Neural cell (in vitro differentiated cells): Measurements from ENCODE around the gene TSR3. TPM values are rescaled to one million over a fixed set of nuclear protein-coding genes. Genes with fewer than 3 reads are reported as not detected.

Source experiments
- H2AFZ ChIP-seq: fragments of 200-600, 300-800 bp; sonication (generic), shearing (Covaris generic); 2 replicates; pipeline ENCODE4 v1.6.0; 2014; ENCODE audit warnings: low read depth, mild to moderate bottlenecking, antibody characterized with exemption, low read length, moderate library complexity
- H3F3A ChIP-seq: fragments of 200-600 bp; shearing (Covaris generic); 2 replicates; pipeline ENCODE4 v1.6.1; 2016; ENCODE audit warnings: mild to moderate bottlenecking, moderate library complexity, mixed read lengths, antibody characterized with exemption, low read length; ENCODE audit not compliant: insufficient read depth, poor library complexity, severe bottlenecking
- H3K27ac ChIP-seq: fragments of 200-600, 300-800 bp; sonication (generic), shearing (Covaris generic); 2 replicates; pipeline ENCODE4 v1.5.1; 2014; ENCODE audit warnings: mild to moderate bottlenecking, low read length, moderate library complexity
- H3K27me3 ChIP-seq: fragments of 300-800, 200-600 bp; sonication (generic), shearing (Covaris generic); 2 replicates; pipeline ENCODE4 v1.6.0; 2014; ENCODE audit warnings: mild to moderate bottlenecking, low read depth, low read length, moderate library complexity; ENCODE audit not compliant: insufficient read depth
- H3K36me3 ChIP-seq: fragments of 300-800, 200-600 bp; sonication (generic), shearing (Covaris generic); 2 replicates; pipeline ENCODE4 v1.5.1; 2014; ENCODE audit warnings: mild to moderate bottlenecking, antibody characterized with exemption, low read length, moderate library complexity; ENCODE audit not compliant: insufficient read depth
- H3K4me2 ChIP-seq: fragments of 300-800, 200-600 bp; sonication (generic), shearing (Covaris generic); 2 replicates; pipeline ENCODE4 v1.6.0; 2014; ENCODE audit warnings: mild to moderate bottlenecking, low read length
- H3K4me3 ChIP-seq: fragments of 300-800, 200-600 bp; sonication (generic), shearing (Covaris generic); 2 replicates; pipeline ENCODE4 v1.5.1; 2014; ENCODE audit warnings: mild to moderate bottlenecking, low read length, moderate library complexity
- H3K79me2 ChIP-seq: fragments of 200-600 bp; shearing (Covaris generic); replicated peaks from 2 replicates; pipeline ENCODE4 v1.6.0; 2014; ENCODE audit warnings: mild to moderate bottlenecking, low read length, moderate library complexity; ENCODE audit not compliant: insufficient read depth
- H3K9ac ChIP-seq: fragments of 300-800, 200-600 bp; sonication (generic), shearing (Covaris generic); 2 replicates; pipeline ENCODE4 v1.6.1; 2016; ENCODE audit warnings: mild to moderate bottlenecking, low read length, mixed read lengths
- H3K9me2 ChIP-seq: fragments of 200-600 bp; shearing (Covaris generic); 2 replicates; pipeline ENCODE4 v1.6.1; 2016; ENCODE audit warnings: mild to moderate bottlenecking, low read length, mixed read lengths; ENCODE audit not compliant: insufficient read depth
- H3K9me3 ChIP-seq: fragments of 200-600, 300-800 bp; sonication (generic), shearing (Covaris generic); 2 replicates; pipeline ENCODE4 v1.6.1; 2016; ENCODE audit warnings: mild to moderate bottlenecking, mixed run types, low read length, moderate library complexity, mixed read lengths
- H4K20me1 ChIP-seq: fragments of 200-600 bp; shearing (Covaris generic); 2 replicates; pipeline ENCODE4 v1.6.1; 2016; ENCODE audit warnings: mild to moderate bottlenecking, mixed run types; ENCODE audit not compliant: insufficient read depth
- EZH2 ChIP-seq: fragments of 200-600, 300-800 bp; shearing (Covaris generic), sonication (generic); IDR thresholded peaks from 2 replicates; pipeline ENCODE4 v1.6.1; 2014; ENCODE audit warnings: antibody characterized with exemption, low read length, borderline replicate concordance, mild to moderate bottlenecking; ENCODE audit not compliant: insufficient read depth, poor library complexity, severe bottlenecking
- POLR2AphosphoS5 ChIP-seq: IDR thresholded peaks from 2 replicates; pipeline ENCODE4 v1.6.1; 2012
- RAD21 ChIP-seq: fragments of 450-650 bp; conservative IDR thresholded peaks from 2 replicates; pipeline ENCODE4 v1.6.1; 2014; ENCODE audit warnings: antibody characterized with exemption, mild to moderate bottlenecking, moderate library complexity
- REST ChIP-seq: IDR thresholded peaks from 2 replicates; pipeline ENCODE4 v1.6.1; 2012; ENCODE audit warnings: borderline replicate concordance
- SMC3 ChIP-seq: fragments of 450-650 bp; conservative IDR thresholded peaks from 2 replicates; pipeline ENCODE4 v1.6.1; 2014; ENCODE audit warnings: antibody characterized with exemption, mild to moderate bottlenecking, moderate library complexity; ENCODE audit not compliant: poor library complexity
- polyA plus RNA-seq: library from polyadenylated mRNA; depleted of rRNA; stranded (reverse); fragments of >200 nt; gene quantifications from 2 replicates; pipeline ENCODE4 v1.2.3, GENCODE V29; 2014

The TSR3 gene
- polyA plus RNA-seq, 1 donor from 2014 or later: 102 TPM

GRCh38 chr16:1356061-1356900, 4.6 kb upstream of the TSR3 start:
- H3K79me2 ChIP-seq: peaks cover 21% of the 10 kb centered on the region
- no peak overlapping the region for H3K9ac ChIP-seq
- no peaks in the 10 kb centered on the region for H3K9me3 ChIP-seq
- H3K9me2 ChIP-seq: no peaks in the 10 kb centered on the region
- no peaks in the 10 kb centered on the region for H3F3A ChIP-seq
- H3K36me3 ChIP-seq: no peaks in the 10 kb centered on the region
- no peak overlapping the region for H2AFZ ChIP-seq
- no peaks in the 10 kb centered on the region for H3K27me3 ChIP-seq
- H3K4me2 ChIP-seq: no peak overlapping the region
- no peak for TF ChIP-seq REST
- no peak for TF ChIP-seq EZH2
- H3K4me3 ChIP-seq: no peak overlapping the region
- no peak overlapping the region for H3K27ac ChIP-seq
- no peaks in the 10 kb centered on the region for H4K20me1 ChIP-seq

DNA sequence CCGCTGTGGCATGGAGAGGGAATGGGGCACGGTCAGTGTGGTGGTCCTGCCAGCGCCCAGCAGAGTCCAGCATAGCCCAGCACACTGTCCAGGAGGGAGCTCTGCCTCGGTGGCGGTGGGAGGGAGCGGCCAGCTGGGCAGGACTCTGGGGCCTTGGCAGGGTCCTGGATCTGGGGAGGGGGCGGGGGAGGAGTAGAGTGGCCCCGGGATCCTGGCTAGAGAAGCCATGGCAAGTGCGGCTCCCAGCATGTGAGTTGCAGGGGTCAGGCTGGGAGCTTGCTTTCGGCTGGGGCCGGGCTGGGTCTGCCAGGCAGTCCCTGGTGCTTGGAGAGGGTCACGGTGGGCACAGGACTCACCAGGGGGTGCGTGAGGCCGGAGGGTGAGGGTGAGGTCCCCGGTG, 3.9 kb upstream of the TSR3 start:
- Histone ChIP-seq H3K4me2 (no peak overlapping the region), H4K20me1 (no peaks in the 10 kb centered on the region), H2AFZ (no peak overlapping the region), H3K27me3 (no peaks in the 10 kb centered on the region), H3K9ac (no peak overlapping the region), H3K9me3 (no peaks in the 10 kb centered on the region), H3K27ac (no peak overlapping the region), H3K9me2 (no peaks in the 10 kb centered on the region), H3K4me3 (no peak overlapping the region), H3K79me2 (peaks cover 26% of the 10 kb centered on the region), H3K36me3 (no peaks in the 10 kb centered on the region), H3F3A (no peaks in the 10 kb centered on the region)
- no peak for TF ChIP-seq REST
- no peak for TF ChIP-seq SMC3
- TF ChIP-seq POLR2AphosphoS5: no peak
- no peak for TF ChIP-seq RAD21
